Ovary (tissue), 9 donors: ENCODE data around the gene TUBA4B. TPM values are rescaled to one million over a fixed set of nuclear protein-coding genes. Genes with fewer than 3 reads are reported as not detected.

Source experiments
- DNase-seq, 5 donors: peaks; one replicate each; pipeline ENCODE4 v3.0.0-alpha.2; 2019 to 2020
- H3K27ac ChIP-seq, 2 donors: fragments of 200-600 bp; one replicate each; pipeline versions ENCODE4 v1.5.1 to v1.8.0; 2019 to 2022
- H3K27me3 ChIP-seq: fragments of 200-600 bp; one replicate; pipeline ENCODE4 v1.8.0; 2022
- H3K36me3 ChIP-seq: fragments of 200-600 bp; sonication (generic); one replicate; pipeline ENCODE4 v1.5.1; 2019
- H3K4me1 ChIP-seq: one replicate; pipeline ENCODE4 v1.8.1; 2013; ENCODE audit warnings: mild to moderate bottlenecking, moderate library complexity; ENCODE audit not compliant: insufficient read depth
- H3K4me3 ChIP-seq: fragments of 200-600 bp; sonication (generic); one replicate; pipeline ENCODE4 v1.5.1; 2017
- H3K9me3 ChIP-seq, 2 donors: fragments of 200-600 bp in 1 of 2; sonication (generic) in 1 of 2; one replicate each; pipeline versions ENCODE4 v1.5.1 to v1.8.1; 2013 to 2019; ENCODE audit warnings: mild to moderate bottlenecking in 1 of 2, moderate library complexity in 1 of 2
- EP300 ChIP-seq: sonication (generic); formaldehyde crosslinking; IDR thresholded peaks from one replicate; pipeline ENCODE4 v1.6.1; 2017; ENCODE audit warnings: antibody characterized with exemption
- POLR2A ChIP-seq: fragments of 450-650 bp; IDR thresholded peaks from one replicate; pipeline ENCODE4 v1.6.1; 2017; ENCODE audit warnings: antibody characterized with exemption, mild to moderate bottlenecking, moderate library complexity
- WGBS, 3 donors: extraction: QIAGEN DNeasy Blood & Tissue Kit in 1 of 3; methylation state at CpG; one replicate each; pipeline versions ENCODE4 v1.1.5 to v1.1.7; 2013 to 2017; 5-methylcytosine and 5-hydroxymethylcytosine counted together
- intact Hi-C, 4 donors: fragments of 100-400 bp; cut with DNase I; formaldehyde crosslinking; loops; one replicate each; pipeline versions ENCODE4 v1.11.0 to v1.15.1; 2022 to 2023
- polyA plus RNA-seq, 2 donors: library from polyadenylated mRNA; stranded (reverse); fragments of 200-250 nt in 1 of 2; fragments of 350-450 nt in 1 of 2; fragmentation: Illumina TruSeq in 1 of 2; extraction: RNeasy Lipid Tissue Mini Kit (QIAGEN cat#74804) in 1 of 2; gene quantifications; one replicate each; pipeline ENCODE4 v1.2.3, GENCODE V29; 2013 to 2014
- total RNA-seq, 7 donors: library from RNA; depleted of rRNA in 2 of 7; stranded (reverse); fragments of >200 nt in 2 of 7; fragmentation: NEBNext Ultra II Directional in 3 of 7; extraction: Animal tissue kit (Norgen Biotek cat#: 25700) in 3 of 7; gene quantifications; one replicate each; pipeline versions ENCODE4 v1.1.0 to v1.2.4, GENCODE V29; 2016 to 2023
- TF ChIP-seq, protein P1 (sequence below), 3 donors: fragments of 450-650 bp in 2 of 3; fragments of 200-600 bp in 1 of 3; IDR thresholded peaks; one replicate each; pipeline versions ENCODE4 v1.5.1 to v1.8.0; 2016 to 2022; ENCODE audit warnings: antibody characterized with exemption in 3 of 3, mild to moderate bottlenecking in 1 of 3
- donor health status: DM: no; HTN: no; CAD: no; lungs with moderate emphysema.
- donor health status: DM: no; HTN: no; CAD: no.
- donor health status: Bipolar disorder and iron deficiency.
- donor health status: DM: yes; HTN: yes; CAD: no.
- donor health status: DM: no; HTN: no; CAD: no.
- donor health status: DM: yes; HTN: yes; CAD: no.

Gene TUBA4B
- total and polyA plus RNA-seq, 9 donors, result 0.18 to 13.2 (median 0.35) TPM; not detected in 2

GRCh38 chr2:219289537-219290361 lies 36.7 kb downstream of the TUBA4B start:
- intact Hi-C loops, result loop anchor here in 3 of 4 donors (5.0 to 10.0 kb wide), 3 partner anchors 45 to 122 kb away; partner anchors contain the start of genes CNPPD1 (in 2 of the 3), RETREG2 (in 2 of the 3), GLB1L (in 1 of the 3) and STK16 (in 1 of the 3)
- H3K9me3 ChIP-seq, result no peaks in the 10 kb centered on the region
- DNase-seq, result peak; percentile 91 to 98 (median 93)

DNA sequence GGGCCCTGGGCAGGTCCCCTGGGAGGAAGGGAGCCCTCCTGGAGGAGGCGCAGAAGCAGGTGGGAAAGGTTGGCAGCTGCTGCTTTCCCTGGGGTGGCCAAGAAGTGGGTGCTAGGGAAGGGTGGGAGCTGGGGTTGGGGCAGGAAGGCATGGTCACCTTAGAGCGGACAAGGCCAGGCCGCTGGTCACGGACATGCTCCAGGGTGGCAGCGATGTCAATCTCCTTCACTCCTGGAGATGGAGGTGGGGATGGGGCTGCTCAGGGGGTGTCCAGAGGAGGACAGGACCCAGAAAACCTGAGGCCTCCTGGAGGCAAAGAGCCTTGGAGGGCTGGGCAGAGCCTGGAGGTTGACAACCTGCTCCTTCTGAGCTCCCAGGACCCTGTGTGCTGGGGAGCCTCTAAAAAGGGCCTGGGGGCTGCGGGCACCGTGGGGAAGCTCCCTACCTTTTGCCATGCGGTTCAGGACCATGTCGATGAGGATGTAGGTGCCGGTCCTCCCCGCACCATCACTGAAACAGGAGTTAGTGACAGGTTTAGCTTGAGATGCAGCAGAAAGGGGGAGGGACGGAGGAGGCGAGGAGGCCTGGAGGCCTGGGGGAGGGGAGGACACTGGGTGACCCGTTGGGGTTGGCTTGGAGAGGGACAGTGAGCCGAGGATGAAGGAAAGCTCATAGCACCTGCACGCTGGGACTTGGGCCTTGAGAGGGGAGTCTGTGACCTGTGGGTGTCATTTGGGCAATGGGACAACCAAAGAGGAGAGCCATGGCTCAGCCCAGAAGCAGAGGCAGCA lies 37.5 kb downstream of the TUBA4B start:
- WGBS, 3 donors, result 83 to 87% (median 86%) methylated on average over 16 of the region's 16 CpGs
- peak in 2 of 5 donors; percentile 40 to 44 for DNase-seq
- Histone ChIP-seq H3K27me3 (no peaks in the 10 kb centered on the region), H3K4me1 (peaks cover 13% of the 10 kb centered on the region), H3K4me3 (no peak overlapping the region), H3K27ac (peak overlapping the region; percentile 85 to 93), H3K36me3 (no peaks in the 10 kb centered on the region), H3K9me3 (no peaks in the 10 kb centered on the region)
- intact Hi-C loops, result loop anchor here in 3 of 4 donors (5.0 to 10.0 kb wide), 3 partner anchors 46 to 123 kb away; partner anchors contain the start of genes CNPPD1 (in 2 of the 3), RETREG2 (in 2 of the 3), GLB1L (in 1 of the 3) and STK16 (in 1 of the 3)
- no peak for TF ChIP-seq POLR2A
- TF ChIP-seq EP300, result no peak
- TF ChIP-seq, protein P1, sequence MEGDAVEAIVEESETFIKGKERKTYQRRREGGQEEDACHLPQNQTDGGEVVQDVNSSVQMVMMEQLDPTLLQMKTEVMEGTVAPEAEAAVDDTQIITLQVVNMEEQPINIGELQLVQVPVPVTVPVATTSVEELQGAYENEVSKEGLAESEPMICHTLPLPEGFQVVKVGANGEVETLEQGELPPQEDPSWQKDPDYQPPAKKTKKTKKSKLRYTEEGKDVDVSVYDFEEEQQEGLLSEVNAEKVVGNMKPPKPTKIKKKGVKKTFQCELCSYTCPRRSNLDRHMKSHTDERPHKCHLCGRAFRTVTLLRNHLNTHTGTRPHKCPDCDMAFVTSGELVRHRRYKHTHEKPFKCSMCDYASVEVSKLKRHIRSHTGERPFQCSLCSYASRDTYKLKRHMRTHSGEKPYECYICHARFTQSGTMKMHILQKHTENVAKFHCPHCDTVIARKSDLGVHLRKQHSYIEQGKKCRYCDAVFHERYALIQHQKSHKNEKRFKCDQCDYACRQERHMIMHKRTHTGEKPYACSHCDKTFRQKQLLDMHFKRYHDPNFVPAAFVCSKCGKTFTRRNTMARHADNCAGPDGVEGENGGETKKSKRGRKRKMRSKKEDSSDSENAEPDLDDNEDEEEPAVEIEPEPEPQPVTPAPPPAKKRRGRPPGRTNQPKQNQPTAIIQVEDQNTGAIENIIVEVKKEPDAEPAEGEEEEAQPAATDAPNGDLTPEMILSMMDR (IDR thresholded peaks at IDR 0.05), result no peak

More at GRCh38 chr2:219289537-219290361, 36.7 kb downstream of the TUBA4B start:
- no peak overlapping the region for H3K4me3 ChIP-seq
- no peak for TF ChIP-seq POLR2A
- no peak for TF ChIP-seq EP300
- TF ChIP-seq, protein P1 (IDR thresholded peaks at IDR 0.05), result peak in 1 of 3 donors; percentile 9
- H3K36me3 ChIP-seq, result no peaks in the 10 kb centered on the region
- WGBS, 3 donors, result 15 to 27% (median 16%) methylated on average over 15 to 16 of the region's 16 CpGs
- H3K27me3 ChIP-seq, result no peaks in the 10 kb centered on the region
- H3K4me1 ChIP-seq, result peaks cover 11% of the 10 kb centered on the region
- H3K27ac ChIP-seq, result peak overlapping the region; percentile 85 to 93

DNA sequence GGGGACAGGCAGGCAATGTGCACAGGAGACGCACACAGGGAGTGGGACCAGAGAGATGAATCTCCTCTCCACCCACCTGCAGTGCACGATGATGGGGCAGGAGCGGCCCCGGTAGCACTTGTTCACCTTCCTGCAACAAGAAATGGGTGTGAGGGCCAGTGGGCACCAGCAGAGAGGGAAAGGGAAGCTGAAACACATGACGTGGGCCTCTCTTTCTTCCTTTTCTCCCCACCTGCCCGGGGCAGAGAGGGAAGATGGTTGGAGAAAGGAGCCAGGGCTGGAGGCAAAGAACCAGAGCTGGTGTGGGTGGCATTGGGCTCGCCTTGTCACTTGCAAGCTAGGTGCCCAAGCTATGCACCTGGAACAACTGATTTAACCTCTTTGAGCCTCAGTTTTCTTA lies 38.4 kb downstream of the TUBA4B start:
- DNase-seq, result peak in 1 of 5 donors; percentile 15
- intact Hi-C loops, result loop anchor here in 3 of 4 donors (5.0 to 10.0 kb wide), 3 partner anchors 47 to 124 kb away; partner anchors contain the start of genes CNPPD1 (in 2 of the 3), RETREG2 (in 2 of the 3), GLB1L (in 1 of the 3) and STK16 (in 1 of the 3)
- H3K27ac ChIP-seq, result no peak overlapping the region
- no peaks in the 10 kb centered on the region for H3K27me3 ChIP-seq
- no peak overlapping the region for H3K4me3 ChIP-seq
- H3K9me3 ChIP-seq, result no peaks in the 10 kb centered on the region
- H3K36me3 ChIP-seq, result no peaks in the 10 kb centered on the region
- H3K4me1 ChIP-seq, result peaks cover 10% of the 10 kb centered on the region
- TF ChIP-seq EP300 (no peak), POLR2A (no peak)
- TF ChIP-seq, protein P1 (IDR thresholded peaks at IDR 0.05), result no peak
- WGBS, 3 donors, result 89 to 94% (median 92%) methylated on average over 7 of the region's 7 CpGs
